ENCODE results near the gene SPINT2. TPM values are rescaled to one million over a fixed set of nuclear protein-coding genes. Genes with fewer than 3 reads are reported as not detected.

Gene SPINT2
- total RNA-seq, 3 donors from 2014 or later (not counting 1 experiment from before 2014, with no cell fraction given): 2.7 to 13.7 (median 6.9) TPM

- no peaks in the 10 kb centered on the region for H3K4me1 ChIP-seq (ENCODE audit: control insufficient read depth, insufficient read depth, low read length)
- H3K9me3 Mint-ChIP-seq: no peaks in the 10 kb centered on the region
- H3K27me3 Mint-ChIP-seq (ENCODE audit: low read depth in 2 of 2): no peaks in the 10 kb centered on the region
- no peaks in the 10 kb centered on the region for H3K27me3 ChIP-seq (ENCODE audit: control insufficient read depth, insufficient read depth, low read length)
- H3K36me3 ChIP-seq (ENCODE audit: control insufficient read depth, insufficient read depth, low read length): no peaks in the 10 kb centered on the region
- no peak overlapping the region for H3K4me3 Mint-ChIP-seq
- ATAC-seq: no peak
- TF ChIP-seq CTCF (IDR thresholded peaks at IDR 0.05): no peak
- no peaks in the 10 kb centered on the region for H3K36me3 Mint-ChIP-seq
- H3K27ac ChIP-seq (ENCODE audit: low read length): no peak overlapping the region
- no peak overlapping the region for H3K4me3 ChIP-seq (ENCODE audit: low read length)
- no peak for DNase-seq
- no peaks in the 10 kb centered on the region for H3K9me3 ChIP-seq (ENCODE audit: control insufficient read depth, insufficient read depth, low read length)
- 100% methylated on average over 1 of the region's 2 CpGs for WGBS (ENCODE audit: insufficient coverage)
- intact Hi-C loops (cut with micrococcal nuclease): no loop called here
- H3K27ac Mint-ChIP-seq: no peak overlapping the region
- H3K4me1 Mint-ChIP-seq: no peaks in the 10 kb centered on the region
These were observed 9.1 kb downstream of the SPINT2 start for GRCh38 chr19:38273499-38273898.

GRCh38 chr19:38274739-38275138 lies 10.4 kb downstream of the SPINT2 start:
- Mint-ChIP-seq H3K4me1 (no peaks in the 10 kb centered on the region), H3K27me3 (ENCODE audit: low read depth in 2 of 2) (no peaks in the 10 kb centered on the region), H3K27ac (no peak overlapping the region), H3K4me3 (no peak overlapping the region), H3K9me3 (no peaks in the 10 kb centered on the region), H3K36me3 (no peaks in the 10 kb centered on the region)
- Histone ChIP-seq H3K27me3 (ENCODE audit: control insufficient read depth, insufficient read depth, low read length) (no peaks in the 10 kb centered on the region), H3K36me3 (ENCODE audit: control insufficient read depth, insufficient read depth, low read length) (no peaks in the 10 kb centered on the region), H3K4me1 (ENCODE audit: control insufficient read depth, insufficient read depth, low read length) (no peaks in the 10 kb centered on the region), H3K9me3 (ENCODE audit: control insufficient read depth, insufficient read depth, low read length) (no peaks in the 10 kb centered on the region), H3K4me3 (ENCODE audit: low read length) (no peak overlapping the region), H3K27ac (ENCODE audit: low read length) (no peak overlapping the region)
- ATAC-seq (no peak), DNase-seq (no peak)
- intact Hi-C loops (cut with micrococcal nuclease): no loop called here
- WGBS (ENCODE audit: insufficient coverage): 66% methylated on average over 7 of the region's 9 CpGs
- TF ChIP-seq CTCF (IDR thresholded peaks at IDR 0.05): no peak

- no peak overlapping the region for H3K27ac ChIP-seq (ENCODE audit: low read length)
- intact Hi-C loops (cut with micrococcal nuclease): no loop called here
- no peak for TF ChIP-seq CTCF (IDR thresholded peaks at IDR 0.05)
- WGBS (ENCODE audit: insufficient coverage): 93% methylated on average over 7 of the region's 7 CpGs
- H3K9me3 Mint-ChIP-seq: no peaks in the 10 kb centered on the region
- H3K4me3 Mint-ChIP-seq: no peak overlapping the region
- no peak for ATAC-seq
- H3K36me3 Mint-ChIP-seq: no peaks in the 10 kb centered on the region
- H3K9me3 ChIP-seq (ENCODE audit: control insufficient read depth, insufficient read depth, low read length): no peaks in the 10 kb centered on the region
- no peaks in the 10 kb centered on the region for H3K4me1 Mint-ChIP-seq
- H3K27ac Mint-ChIP-seq: no peak overlapping the region
- no peaks in the 10 kb centered on the region for H3K27me3 Mint-ChIP-seq (ENCODE audit: low read depth in 2 of 2)
- H3K4me1 ChIP-seq (ENCODE audit: control insufficient read depth, insufficient read depth, low read length): no peaks in the 10 kb centered on the region
- DNase-seq: no peak
- H3K36me3 ChIP-seq (ENCODE audit: control insufficient read depth, insufficient read depth, low read length): no peaks in the 10 kb centered on the region
- H3K27me3 ChIP-seq (ENCODE audit: control insufficient read depth, insufficient read depth, low read length): no peaks in the 10 kb centered on the region
- no peak overlapping the region for H3K4me3 ChIP-seq (ENCODE audit: low read length)
These were observed 12.7 kb downstream of the SPINT2 start for GRCh38 chr19:38276942-38277517.

- WGBS (ENCODE audit: insufficient coverage): 94% methylated on average over 5 of the region's 5 CpGs
- no peak overlapping the region for H3K27ac ChIP-seq (ENCODE audit: low read length)
- H3K27ac Mint-ChIP-seq: no peak overlapping the region
- no peaks in the 10 kb centered on the region for H3K9me3 Mint-ChIP-seq
- no peaks in the 10 kb centered on the region for H3K4me1 Mint-ChIP-seq
- no peaks in the 10 kb centered on the region for H3K4me1 ChIP-seq (ENCODE audit: control insufficient read depth, insufficient read depth, low read length)
- no peaks in the 10 kb centered on the region for H3K36me3 Mint-ChIP-seq
- H3K36me3 ChIP-seq (ENCODE audit: control insufficient read depth, insufficient read depth, low read length): no peaks in the 10 kb centered on the region
- ATAC-seq (no peak), DNase-seq (no peak)
- H3K27me3 Mint-ChIP-seq (ENCODE audit: low read depth in 2 of 2): no peaks in the 10 kb centered on the region
- no peaks in the 10 kb centered on the region for H3K9me3 ChIP-seq (ENCODE audit: control insufficient read depth, insufficient read depth, low read length)
- no peak overlapping the region for H3K4me3 Mint-ChIP-seq
- intact Hi-C loops (cut with micrococcal nuclease): no loop called here
- H3K4me3 ChIP-seq (ENCODE audit: low read length): no peak overlapping the region
- no peak for TF ChIP-seq CTCF (IDR thresholded peaks at IDR 0.05)
- H3K27me3 ChIP-seq (ENCODE audit: control insufficient read depth, insufficient read depth, low read length): no peaks in the 10 kb centered on the region
These were observed 13.2 kb downstream of the SPINT2 start for GRCh38 chr19:38277549-38277948.

Data from natural killer cell (primary cell).